Adrenal gland (tissue), 12 donors: Measurements from ENCODE around the gene ST6GALNAC4. TPM values are rescaled to one million over a fixed set of nuclear protein-coding genes. Genes with fewer than 3 reads are reported as not detected.
A peak's percentile ranks its signal among the peaks of the same experiment; 100 is the strongest.

Experiments used
- DNase-seq, 7 donors: peaks; one replicate each; pipeline ENCODE4 v3.0.0-alpha.2; 2019 to 2020
- H3K27ac ChIP-seq, 5 donors: fragments of 200-600 bp; sonication (generic) in 4 of 5; 1 replicate in 3 of 5; 2 replicates in 2 of 5; pipeline versions ENCODE4 v1.5.1 to v1.8.0; 2016 to 2020; ENCODE audit warnings: mild to moderate bottlenecking in 1 of 5
- H3K27me3 ChIP-seq: fragments of 200-600 bp; 2 replicates; pipeline ENCODE4 v1.8.0; 2021
- H3K36me3 ChIP-seq, 2 donors: fragments of 200-600 bp; replicated peaks in 1 of 2; 1 replicate in 1 of 2; 2 replicates in 1 of 2; pipeline versions ENCODE4 v1.5.1 to v1.8.0; 2018 to 2022
- H3K4me1 ChIP-seq, 2 donors: fragments of 200-600 bp; replicated peaks in 1 of 2; 1 replicate in 1 of 2; 2 replicates in 1 of 2; pipeline versions ENCODE4 v1.5.1 to v1.8.0; 2018 to 2021
- H3K4me3 ChIP-seq, 4 donors: fragments of 200-600 bp; sonication (generic) in 3 of 4; one replicate each; pipeline ENCODE4 v1.5.1; 2016 to 2018
- H3K9me3 ChIP-seq, 3 donors: fragments of 200-600 bp; sonication (generic) in 1 of 3; replicated peaks in 1 of 3; 1 replicate in 2 of 3; 2 replicates in 1 of 3; pipeline versions ENCODE4 v1.5.1 to v1.8.0; 2016 to 2021
- CTCF ChIP-seq, 6 experiments: fragments of 450-650 bp in 4 of 6; fragments of 200-600 bp in 2 of 6; sonication (generic) in 1 of 6; IDR thresholded peaks; 1 replicate in 5 of 6; 2 replicates in 1 of 6; pipeline versions ENCODE4 v1.5.1 to v1.8.0; 2016 to 2021; ENCODE audit warnings: antibody characterized with exemption in 6 of 6, mild to moderate bottlenecking in 2 of 6, moderate library complexity in 1 of 6
- POLR2A ChIP-seq, 2 donors: fragments of 450-650 bp; IDR thresholded peaks; one replicate each; pipeline ENCODE4 v1.6.1; 2017; ENCODE audit warnings: antibody characterized with exemption in 2 of 2, mild to moderate bottlenecking in 2 of 2, moderate library complexity in 1 of 2
- WGBS, 4 donors: extraction: QIAGEN DNeasy Blood & Tissue Kit in 2 of 4; methylation state at CpG; one replicate each; pipeline versions ENCODE4 v1.1.5 to v1.1.7; 2013 to 2017; 5-methylcytosine and 5-hydroxymethylcytosine counted together
- intact Hi-C, 2 donors: fragments of 100-400 bp; cut with DNase I; formaldehyde crosslinking; loops; one replicate each; pipeline versions ENCODE4 v1.14.1 to v1.15.0; 2022 to 2023
- polyA plus RNA-seq, 3 donors: library from polyadenylated mRNA; stranded (reverse); fragments of 200-250 nt in 2 of 3; fragments of 350-450 nt in 1 of 3; fragmentation: Illumina TruSeq in 1 of 3; extraction: RNeasy Lipid Tissue Mini Kit (QIAGEN cat#74804) in 1 of 3; gene quantifications; one replicate each; pipeline ENCODE4 v1.2.3, GENCODE V29; 2013 to 2014
- total RNA-seq, 9 donors: library from RNA; depleted of rRNA in 4 of 9; stranded (reverse); fragments of >200 nt in 4 of 9; fragments of 120-200 nt in 1 of 9; fragmentation: NEBNext Ultra II Directional in 1 of 9; extraction: Animal tissue kit (Norgen Biotek cat#: 25700) in 1 of 9; gene quantifications; one replicate each; pipeline versions ENCODE4 v1.1.0 to v1.2.4, GENCODE V29; 2013 to 2023
- donor health status: healthy with polysubstance abuse.
- donor health status: Bipolar disorder and iron deficiency.
- donor health status: DM: yes; HTN: yes; CAD: no.
- donor health status: DM: no; HTN: no; CAD: no.
- donor health status: DM: no; HTN: no; CAD: no.
- donor health status: DM: yes; HTN: yes; CAD: no.

ST6GALNAC4 gene
- total and polyA plus RNA-seq, 12 donors: 5.3 to 65.7 (median 14.7) TPM

- WGBS, 4 donors: 93 to 95% (median 94%) methylated on average over 7 to 13 of the region's 13 CpGs
- H3K36me3 ChIP-seq: peaks cover 0 to 17% of the 10 kb centered on the region in 2 donors
- no peak overlapping the region for H3K4me3 ChIP-seq
- H3K27me3 ChIP-seq: no peaks in the 10 kb centered on the region
- no peak overlapping the region for H3K27ac ChIP-seq
- no peaks in the 10 kb centered on the region for H3K9me3 ChIP-seq
- peaks cover 0 to 15% of the 10 kb centered on the region in 2 donors for H3K4me1 ChIP-seq
- no peak for TF ChIP-seq POLR2A (IDR thresholded peaks at IDR 0.05)
- no peak for TF ChIP-seq CTCF (IDR thresholded peaks at IDR 0.05)
- intact Hi-C loops: no loop called here
- DNase-seq: peak in 2 of 7 donors; percentile 5 to 16
These were observed 50.3 kb downstream of the ST6GALNAC4 start for GRCh38 chr9:127866535-127866934.

GRCh38 chr9:127865645-127866464 lies 51.0 kb downstream of the ST6GALNAC4 start:
- DNase-seq: no peak
- Histone ChIP-seq H3K27ac (no peak overlapping the region), H3K9me3 (no peaks in the 10 kb centered on the region), H3K4me3 (no peak overlapping the region), H3K4me1 (peaks cover 0 to 18% of the 10 kb centered on the region in 2 donors), H3K36me3 (peaks cover 0 to 10% of the 10 kb centered on the region in 2 donors), H3K27me3 (no peaks in the 10 kb centered on the region)
- TF ChIP-seq CTCF (IDR thresholded peaks at IDR 0.05) (no peak), POLR2A (IDR thresholded peaks at IDR 0.05) (no peak)
- intact Hi-C loops: no loop called here
- 72 to 80% (median 77%) methylated on average over 19 of the region's 19 CpGs for WGBS, 4 donors

GRCh38 chr9:127863191-127863621 lies 53.6 kb downstream of the ST6GALNAC4 start:
- H3K4me1 ChIP-seq: peaks cover 0 to 31% of the 10 kb centered on the region in 2 donors
- WGBS, 4 donors: 73 to 84% (median 79%) methylated on average over 13 of the region's 13 CpGs
- no peak for TF ChIP-seq CTCF (IDR thresholded peaks at IDR 0.05)
- no peak for TF ChIP-seq POLR2A (IDR thresholded peaks at IDR 0.05)
- no peaks in the 10 kb centered on the region for H3K27me3 ChIP-seq
- H3K4me3 ChIP-seq: no peak overlapping the region
- intact Hi-C loops: no loop called here
- H3K27ac ChIP-seq: peak overlapping the region in 2 of 5 donors; percentile 22 to 83
- DNase-seq: no peak
- no peaks in the 10 kb centered on the region for H3K9me3 ChIP-seq
- peaks cover 0 to 4% of the 10 kb centered on the region in 2 donors for H3K36me3 ChIP-seq

GRCh38 chr9:127862075-127863011 lies 54.5 kb downstream of the ST6GALNAC4 start:
- WGBS, 4 donors: 50 to 54% (median 50%) methylated on average over 22 to 29 of the region's 29 CpGs
- no peaks in the 10 kb centered on the region for H3K27me3 ChIP-seq
- peak overlapping the region in 4 of 5 donors; percentile 18 to 83 (median 48) for H3K27ac ChIP-seq
- intact Hi-C loops: no loop called here
- H3K4me3 ChIP-seq: no peak overlapping the region
- no peak for TF ChIP-seq POLR2A (IDR thresholded peaks at IDR 0.05)
- no peak for TF ChIP-seq CTCF (IDR thresholded peaks at IDR 0.05)
- no peaks in the 10 kb centered on the region for H3K36me3 ChIP-seq
- peaks cover 0 to 39% of the 10 kb centered on the region in 2 donors for H3K4me1 ChIP-seq
- DNase-seq: peak; percentile 71 to 89 (median 77)
- no peaks in the 10 kb centered on the region for H3K9me3 ChIP-seq
